Panc1 (cell line): ENCODE data around the gene CHP2. TPM values are rescaled to one million over a fixed set of nuclear protein-coding genes. Genes with fewer than 3 reads are reported as not detected.

Source experiments
- ATAC-seq: fragments of 200-7000 bp; cut with Tn5 transposase; 2 replicates; pipeline ENCODE4 v1.9.1; 2020; ENCODE audit warnings: mild to moderate bottlenecking, moderate library complexity
- BruUV-seq: library from RNA; stranded (reverse); fragments of 400-500 nt; replicated peaks from 2 replicates; lab custom pipeline; 2021; lab: Mats Ljungman, UMichigan
- CTCF ChIA-PET: fragments of 300-600 bp; sonication (Branson Sonifier 250); formaldehyde crosslinking; loops from one replicate; lab custom pipeline; 2022; ENCODE audit warnings: antibody characterized with exemption; lab: Charles Lee
- POLR2A ChIA-PET: fragments of 300-600 bp; sonication (Branson Sonifier 250); formaldehyde crosslinking; loops from one replicate; lab custom pipeline; 2022; ENCODE audit warnings: antibody characterized with exemption; lab: Charles Lee
- DNase-seq: peaks from one replicate; pipeline ENCODE4 v3.0.0-alpha.2; 2010; ENCODE audit warnings: low read depth, low spot score
- H3K27ac ChIP-seq: 2 replicates; pipeline ENCODE4 v1.5.1; 2011; ENCODE audit warnings: mild to moderate bottlenecking, low read length, inconsistent platforms
- H3K27me3 ChIP-seq: fragments of 200-500 bp; sonication (Bioruptor generic); 2 replicates; pipeline ENCODE4 v1.6.0; 2014; ENCODE audit warnings: low read length, inconsistent platforms; ENCODE audit not compliant: control insufficient read depth, insufficient read depth
- H3K36me3 ChIP-seq: fragments of 200-500 bp; sonication (Bioruptor generic); 2 replicates; pipeline ENCODE4 v1.5.1; 2014; ENCODE audit warnings: inconsistent platforms, mild to moderate bottlenecking, low read length, moderate library complexity; ENCODE audit not compliant: control insufficient read depth, insufficient read depth
- H3K4me1 ChIP-seq: 2 replicates; pipeline ENCODE4 v1.5.1; 2011; ENCODE audit warnings: inconsistent platforms, mild to moderate bottlenecking, low read length, moderate library complexity; ENCODE audit not compliant: control insufficient read depth, insufficient read depth
- H3K4me3 ChIP-seq, 2 experiments: 2 replicates each; pipeline ENCODE4 v1.5.1; 2011 to 2012; ENCODE audit warnings: low read depth in 2 of 2, low read length in 2 of 2, mild to moderate bottlenecking in 2 of 2, inconsistent platforms in 1 of 2, moderate library complexity in 1 of 2
- H3K9me3 ChIP-seq: fragments of 200-500 bp; sonication (Bioruptor generic); 2 replicates; pipeline ENCODE4 v1.5.1; 2014; ENCODE audit warnings: low read depth, mild to moderate bottlenecking, inconsistent platforms, low read length, moderate library complexity; ENCODE audit not compliant: control insufficient read depth, insufficient read depth
- POLR2AphosphoS5 ChIP-seq: IDR thresholded peaks from 2 replicates; pipeline ENCODE4 v1.6.1; 2012; ENCODE audit warnings: mild to moderate bottlenecking, low read depth, low read length, moderate library complexity
- SIN3A ChIP-seq: IDR thresholded peaks from 2 replicates; pipeline ENCODE4 v1.6.1; 2012; ENCODE audit warnings: low read depth, mild to moderate bottlenecking, low read length, moderate library complexity, borderline replicate concordance; ENCODE audit not compliant: insufficient read depth
- TCF7L2 ChIP-seq: IDR thresholded peaks from 2 replicates; pipeline ENCODE4 v1.6.1; 2011; ENCODE audit warnings: mild to moderate bottlenecking, low read depth, low read length, inconsistent platforms
- in situ Hi-C: cut with HindIII; loops from 2 replicates; pipeline ENCODE4 v1.10.0; 2016; ENCODE audit warnings: low sequenced_read_pairs, low pct_unique_long_range_greater_than_20kb
- intact Hi-C: fragments of 100-400 bp; cut with micrococcal nuclease; formaldehyde crosslinking; loops from one replicate; pipeline ENCODE4 v1.10.0; 2022; ENCODE audit not compliant: unreplicated experiment
- total RNA-seq: library from RNA; stranded (reverse); gene quantifications from one replicate; pipeline ENCODE4 v1.2.1, GENCODE V29; 2021; ENCODE audit not compliant: unreplicated experiment
- TF ChIP-seq, protein P1 (sequence below): fragments of 450-650 bp; IDR thresholded peaks from 2 replicates; pipeline ENCODE4 v1.5.1; 2017; ENCODE audit warnings: mild to moderate bottlenecking
- TF ChIP-seq, protein P2 (sequence below), 2 experiments: IDR thresholded peaks; 2 replicates each; pipeline ENCODE4 v1.6.1; 2011 to 2012; ENCODE audit warnings: low read depth in 2 of 2, control low read depth in 1 of 2, low read length in 1 of 2, mild to moderate bottlenecking in 1 of 2, moderate library complexity in 1 of 2; ENCODE audit not compliant: insufficient read depth in 1 of 2

The CHP2 gene
- total RNA-seq, 1 experiment from 2014 or later: not detected

DNA sequence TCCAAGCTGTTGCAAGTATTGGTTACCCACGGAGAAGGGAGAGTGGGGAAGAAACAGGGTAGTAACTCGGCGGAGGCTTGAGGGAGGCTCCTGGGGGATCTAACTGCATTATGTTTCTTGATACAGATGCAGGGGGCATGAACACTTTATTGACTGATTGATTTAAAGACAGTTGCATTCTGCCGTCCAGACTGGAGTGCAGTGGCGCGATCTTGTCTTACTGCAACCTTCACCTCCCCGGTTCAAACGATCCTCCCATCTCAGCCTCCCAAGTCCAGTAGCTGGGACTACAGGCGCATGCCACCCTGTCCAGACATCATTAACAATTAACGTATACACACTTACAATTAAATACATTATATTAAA lies 26.7 kb upstream of the CHP2 start:
- no peaks in the 10 kb centered on the region for H3K27me3 ChIP-seq
- no peaks in the 10 kb centered on the region for H3K36me3 ChIP-seq
- no TSS peak for BruUV-seq
- H3K27ac ChIP-seq: no peak overlapping the region
- no peaks in the 10 kb centered on the region for H3K9me3 ChIP-seq
- in situ Hi-C loops (no loop called here), intact Hi-C loops (no loop called here)
- CTCF ChIA-PET: interaction anchor here (0.8 kb wide), 1 partner anchor 282 kb away, joined by 3 read pairs; no protein-coding TSS in a partner anchor
- DNase-seq (no peak), ATAC-seq (peak; percentile 62)
- H3K4me3 ChIP-seq: no peak overlapping the region
- no peaks in the 10 kb centered on the region for H3K4me1 ChIP-seq
- TF ChIP-seq POLR2AphosphoS5: no peak
- TF ChIP-seq, protein P1, sequence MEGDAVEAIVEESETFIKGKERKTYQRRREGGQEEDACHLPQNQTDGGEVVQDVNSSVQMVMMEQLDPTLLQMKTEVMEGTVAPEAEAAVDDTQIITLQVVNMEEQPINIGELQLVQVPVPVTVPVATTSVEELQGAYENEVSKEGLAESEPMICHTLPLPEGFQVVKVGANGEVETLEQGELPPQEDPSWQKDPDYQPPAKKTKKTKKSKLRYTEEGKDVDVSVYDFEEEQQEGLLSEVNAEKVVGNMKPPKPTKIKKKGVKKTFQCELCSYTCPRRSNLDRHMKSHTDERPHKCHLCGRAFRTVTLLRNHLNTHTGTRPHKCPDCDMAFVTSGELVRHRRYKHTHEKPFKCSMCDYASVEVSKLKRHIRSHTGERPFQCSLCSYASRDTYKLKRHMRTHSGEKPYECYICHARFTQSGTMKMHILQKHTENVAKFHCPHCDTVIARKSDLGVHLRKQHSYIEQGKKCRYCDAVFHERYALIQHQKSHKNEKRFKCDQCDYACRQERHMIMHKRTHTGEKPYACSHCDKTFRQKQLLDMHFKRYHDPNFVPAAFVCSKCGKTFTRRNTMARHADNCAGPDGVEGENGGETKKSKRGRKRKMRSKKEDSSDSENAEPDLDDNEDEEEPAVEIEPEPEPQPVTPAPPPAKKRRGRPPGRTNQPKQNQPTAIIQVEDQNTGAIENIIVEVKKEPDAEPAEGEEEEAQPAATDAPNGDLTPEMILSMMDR: peak; percentile 56
- POLR2A ChIA-PET: no interaction called here

DNA sequence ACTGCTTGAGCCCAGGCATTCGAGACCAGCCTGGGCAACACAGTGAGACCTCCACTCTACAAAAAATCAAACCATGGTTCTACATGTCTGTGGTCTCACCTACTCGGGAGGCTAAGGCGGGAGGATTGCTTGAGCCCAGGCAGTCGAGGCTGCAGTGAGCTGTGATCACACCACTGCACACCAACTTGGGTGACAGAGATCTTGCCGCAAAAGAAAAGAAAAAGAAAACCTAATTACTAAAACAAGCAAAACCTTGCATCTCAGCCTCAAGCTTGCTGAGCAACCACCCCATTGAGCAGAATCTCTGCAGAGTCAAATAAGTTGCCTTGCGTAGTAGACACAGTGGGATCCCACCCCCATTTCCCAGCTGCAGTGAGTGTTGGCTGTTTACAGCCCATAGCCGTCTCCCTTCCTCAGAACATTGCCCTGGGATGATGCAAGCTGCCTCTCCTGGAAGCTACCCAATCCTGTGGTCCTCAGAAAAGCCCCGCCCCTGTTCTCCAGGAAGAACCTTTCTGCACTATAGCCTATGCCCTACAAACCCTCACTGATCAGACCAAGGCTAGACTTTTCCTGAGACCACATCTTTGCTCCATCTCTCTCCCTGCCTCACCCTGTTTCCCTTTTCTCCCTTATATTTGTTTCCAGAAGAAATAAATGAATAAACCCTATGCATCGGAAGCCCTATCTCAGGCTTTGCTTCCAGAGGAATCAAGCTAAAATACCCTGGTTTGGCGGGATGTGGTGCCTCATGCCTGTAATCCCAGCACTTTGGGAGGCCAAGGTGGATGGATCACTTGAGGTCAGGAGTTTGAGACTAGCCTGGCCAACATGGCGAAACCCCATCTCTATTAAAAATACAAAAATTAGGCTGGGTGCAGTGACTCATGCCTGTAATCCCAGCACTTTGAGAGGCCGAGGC lies 25.1 kb upstream of the CHP2 start:
- in situ Hi-C loops: no loop called here
- Histone ChIP-seq H3K4me3 (peak overlapping the region in 1 of 2 experiments; percentile 14; a peak in 1 of 4 replicates), H3K27me3 (no peaks in the 10 kb centered on the region), H3K4me1 (no peaks in the 10 kb centered on the region), H3K36me3 (no peaks in the 10 kb centered on the region), H3K27ac (no peak overlapping the region), H3K9me3 (no peaks in the 10 kb centered on the region)
- BruUV-seq: no TSS peak
- no peak for ATAC-seq
- TF ChIP-seq, protein P1: no peak
- TF ChIP-seq, protein P2, sequence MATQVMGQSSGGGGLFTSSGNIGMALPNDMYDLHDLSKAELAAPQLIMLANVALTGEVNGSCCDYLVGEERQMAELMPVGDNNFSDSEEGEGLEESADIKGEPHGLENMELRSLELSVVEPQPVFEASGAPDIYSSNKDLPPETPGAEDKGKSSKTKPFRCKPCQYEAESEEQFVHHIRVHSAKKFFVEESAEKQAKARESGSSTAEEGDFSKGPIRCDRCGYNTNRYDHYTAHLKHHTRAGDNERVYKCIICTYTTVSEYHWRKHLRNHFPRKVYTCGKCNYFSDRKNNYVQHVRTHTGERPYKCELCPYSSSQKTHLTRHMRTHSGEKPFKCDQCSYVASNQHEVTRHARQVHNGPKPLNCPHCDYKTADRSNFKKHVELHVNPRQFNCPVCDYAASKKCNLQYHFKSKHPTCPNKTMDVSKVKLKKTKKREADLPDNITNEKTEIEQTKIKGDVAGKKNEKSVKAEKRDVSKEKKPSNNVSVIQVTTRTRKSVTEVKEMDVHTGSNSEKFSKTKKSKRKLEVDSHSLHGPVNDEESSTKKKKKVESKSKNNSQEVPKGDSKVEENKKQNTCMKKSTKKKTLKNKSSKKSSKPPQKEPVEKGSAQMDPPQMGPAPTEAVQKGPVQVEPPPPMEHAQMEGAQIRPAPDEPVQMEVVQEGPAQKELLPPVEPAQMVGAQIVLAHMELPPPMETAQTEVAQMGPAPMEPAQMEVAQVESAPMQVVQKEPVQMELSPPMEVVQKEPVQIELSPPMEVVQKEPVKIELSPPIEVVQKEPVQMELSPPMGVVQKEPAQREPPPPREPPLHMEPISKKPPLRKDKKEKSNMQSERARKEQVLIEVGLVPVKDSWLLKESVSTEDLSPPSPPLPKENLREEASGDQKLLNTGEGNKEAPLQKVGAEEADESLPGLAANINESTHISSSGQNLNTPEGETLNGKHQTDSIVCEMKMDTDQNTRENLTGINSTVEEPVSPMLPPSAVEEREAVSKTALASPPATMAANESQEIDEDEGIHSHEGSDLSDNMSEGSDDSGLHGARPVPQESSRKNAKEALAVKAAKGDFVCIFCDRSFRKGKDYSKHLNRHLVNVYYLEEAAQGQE (IDR thresholded peaks at IDR 0.05; ENCODE audit: insufficient read depth in 1 of 2, low read depth in 2 of 2, low read length in 1 of 2): no peak
- no peak for TF ChIP-seq SIN3A
- no peak for TF ChIP-seq TCF7L2
- TF ChIP-seq POLR2AphosphoS5: no peak
- CTCF ChIA-PET: no interaction called here
- peak; percentile 7 for DNase-seq
- intact Hi-C loops: no loop called here
- POLR2A ChIA-PET: no interaction called here
